WTC11 (cell line): ENCODE measurements around the gene PDE1A. TPM values are rescaled to one million over a fixed set of nuclear protein-coding genes. Genes with fewer than 3 reads are reported as not detected.

ENCODE experiments used
- ATAC-seq: fragments of 200-7000 bp; cut with Tn5 transposase; 2 replicates; pipeline ENCODE4 v1.10.0; 2021; ENCODE audit warnings: mild to moderate bottlenecking, moderate library complexity
- CTCF ChIA-PET: fragments of 300-600 bp; sonication (Branson Sonifier 250); formaldehyde crosslinking; loops from one replicate; lab custom pipeline; 2021; ENCODE audit warnings: antibody characterized with exemption; lab: Charles Lee
- POLR2A ChIA-PET: fragments of 350-600 bp; sonication (Branson Sonifier 250); formaldehyde crosslinking; loops from one replicate; lab custom pipeline; 2021; ENCODE audit warnings: antibody characterized with exemption; lab: Charles Lee
- DNase-seq: peaks from one replicate; pipeline ENCODE4 v3.0.0; 2021; ENCODE audit warnings: low spot score
- H3K27ac Mint-ChIP-seq: 2 replicates; pipeline ENCODE4 v1.8.0; 2021; ENCODE audit warnings: mixed read lengths
- H3K27me3 Mint-ChIP-seq: 2 replicates; pipeline ENCODE4 v1.8.0; 2021; ENCODE audit warnings: low read depth, mild to moderate bottlenecking, moderate library complexity, mixed read lengths
- H3K36me3 Mint-ChIP-seq: 2 replicates; pipeline ENCODE4 v1.8.0; 2021; ENCODE audit warnings: mixed read lengths
- H3K4me1 Mint-ChIP-seq: 2 replicates; pipeline ENCODE4 v1.8.0; 2022; ENCODE audit warnings: mixed read lengths
- H3K4me3 Mint-ChIP-seq: 2 replicates; pipeline ENCODE4 v1.8.0; 2021; ENCODE audit warnings: mild to moderate bottlenecking, moderate library complexity, mixed read lengths
- H3K9me3 Mint-ChIP-seq: 2 replicates; pipeline ENCODE4 v1.8.0; 2021; ENCODE audit warnings: mixed read lengths
- ATF3 ChIP-seq: sonication (generic); formaldehyde crosslinking; conservative IDR thresholded peaks from 2 replicates; pipeline ENCODE4 v1.8.1; 2022; ENCODE audit warnings: mild to moderate bottlenecking, missing genetic modification reagents
- CREM ChIP-seq: sonication (generic); formaldehyde crosslinking; IDR thresholded peaks from 2 replicates; pipeline ENCODE4 v1.8.1; 2022; ENCODE audit warnings: mild to moderate bottlenecking, missing genetic modification reagents, moderate library complexity
- GTF2I ChIP-seq: fragments of 250-450 bp; sonication (Bioruptor Pico); conservative IDR thresholded peaks from 2 replicates; pipeline ENCODE4 v1.4.0; 2021; ENCODE audit warnings: mild to moderate bottlenecking
- MYBL2 ChIP-seq: sonication (generic); formaldehyde crosslinking; IDR thresholded peaks from 2 replicates; pipeline ENCODE4 v1.8.1; 2023; ENCODE audit warnings: mild to moderate bottlenecking, moderate library complexity, missing genetic modification reagents
- NFE2L1 ChIP-seq: sonication (generic); formaldehyde crosslinking; IDR thresholded peaks from 2 replicates; pipeline ENCODE4 v1.8.1; 2023; ENCODE audit warnings: missing genetic modification reagents
- NFYB ChIP-seq: sonication (generic); formaldehyde crosslinking; conservative IDR thresholded peaks from 2 replicates; pipeline ENCODE4 v1.8.0; 2022; ENCODE audit warnings: low read depth, missing genetic modification reagents
- PRDM15 ChIP-seq: sonication (generic); formaldehyde crosslinking; IDR thresholded peaks from 2 replicates; pipeline ENCODE4 v1.8.0; 2022; ENCODE audit warnings: missing genetic modification reagents
- RORB ChIP-seq: fragments of 250-450 bp; sonication (Bioruptor Pico); IDR thresholded peaks from 2 replicates; pipeline ENCODE4 v1.9.0; 2021; ENCODE audit warnings: mild to moderate bottlenecking
- SP1 ChIP-seq: sonication (generic); formaldehyde crosslinking; conservative IDR thresholded peaks from 2 replicates; pipeline ENCODE4 v1.8.1; 2022; ENCODE audit warnings: missing genetic modification reagents
- TCF7 ChIP-seq: sonication (generic); formaldehyde crosslinking; IDR thresholded peaks from 2 replicates; pipeline ENCODE4 v1.8.0; 2022; ENCODE audit warnings: mild to moderate bottlenecking, low read depth, missing genetic modification reagents, moderate library complexity
- TEAD4 ChIP-seq: sonication (generic); formaldehyde crosslinking; IDR thresholded peaks from 2 replicates; pipeline ENCODE4 v1.8.0; 2022; ENCODE audit warnings: mild to moderate bottlenecking, missing genetic modification reagents
- TP53 ChIP-seq: sonication (generic); formaldehyde crosslinking; IDR thresholded peaks from 2 replicates; pipeline ENCODE4 v1.8.1; 2023; ENCODE audit warnings: mild to moderate bottlenecking, missing genetic modification reagents
- ZNF219 ChIP-seq: sonication (generic); formaldehyde crosslinking; IDR thresholded peaks from 2 replicates; pipeline ENCODE4 v1.8.0; 2023; ENCODE audit warnings: missing genetic modification reagents, mild to moderate bottlenecking, borderline replicate concordance
- total RNA-seq: library from RNA; stranded (reverse); gene quantifications from 3 replicates; pipeline ENCODE4 v1.2.3, GENCODE V29; 2021
- TF ChIP-seq, protein P1 (sequence below): sonication (generic); formaldehyde crosslinking; IDR thresholded peaks from 2 replicates; pipeline ENCODE4 v1.8.1; 2023; ENCODE audit warnings: mild to moderate bottlenecking, missing genetic modification reagents
- TF ChIP-seq, protein P2 (sequence below): sonication (generic); formaldehyde crosslinking; IDR thresholded peaks from 2 replicates; pipeline ENCODE4 v1.8.1; 2023; ENCODE audit warnings: mild to moderate bottlenecking, missing genetic modification reagents, moderate library complexity
- TF ChIP-seq, protein P3 (sequence below): sonication (generic); formaldehyde crosslinking; IDR thresholded peaks from 2 replicates; pipeline ENCODE4 v1.8.1; 2022; ENCODE audit warnings: low read depth, mild to moderate bottlenecking, moderate library complexity, missing genetic modification reagents, borderline replicate concordance
- TF ChIP-seq, protein P4 (sequence below): fragments of 250-450 bp; sonication (Bioruptor Pico); IDR thresholded peaks from 2 replicates; pipeline ENCODE4 v1.8.0; 2021; ENCODE audit warnings: mild to moderate bottlenecking

Gene PDE1A
- total RNA-seq, 1 experiment from 2014 or later = not detected

GRCh38 chr2:182463760-182464159 lies 36.9 kb upstream of the PDE1A start:
- POLR2A ChIA-PET = no interaction called here
- no peak overlapping the region for H3K4me3 Mint-ChIP-seq
- no peak overlapping the region for H3K27ac Mint-ChIP-seq
- no peak for ATAC-seq
- H3K9me3 Mint-ChIP-seq = peaks cover 7% of the 10 kb centered on the region; the same call in 1 of the 2 replicates
- H3K4me1 Mint-ChIP-seq = no peaks in the 10 kb centered on the region
- no peaks in the 10 kb centered on the region for H3K27me3 Mint-ChIP-seq
- no peak for TF ChIP-seq SP1 (CRISPR knock-in tag)
- no peak for TF ChIP-seq CREM (CRISPR knock-in tag)
- TF ChIP-seq, protein P1, sequence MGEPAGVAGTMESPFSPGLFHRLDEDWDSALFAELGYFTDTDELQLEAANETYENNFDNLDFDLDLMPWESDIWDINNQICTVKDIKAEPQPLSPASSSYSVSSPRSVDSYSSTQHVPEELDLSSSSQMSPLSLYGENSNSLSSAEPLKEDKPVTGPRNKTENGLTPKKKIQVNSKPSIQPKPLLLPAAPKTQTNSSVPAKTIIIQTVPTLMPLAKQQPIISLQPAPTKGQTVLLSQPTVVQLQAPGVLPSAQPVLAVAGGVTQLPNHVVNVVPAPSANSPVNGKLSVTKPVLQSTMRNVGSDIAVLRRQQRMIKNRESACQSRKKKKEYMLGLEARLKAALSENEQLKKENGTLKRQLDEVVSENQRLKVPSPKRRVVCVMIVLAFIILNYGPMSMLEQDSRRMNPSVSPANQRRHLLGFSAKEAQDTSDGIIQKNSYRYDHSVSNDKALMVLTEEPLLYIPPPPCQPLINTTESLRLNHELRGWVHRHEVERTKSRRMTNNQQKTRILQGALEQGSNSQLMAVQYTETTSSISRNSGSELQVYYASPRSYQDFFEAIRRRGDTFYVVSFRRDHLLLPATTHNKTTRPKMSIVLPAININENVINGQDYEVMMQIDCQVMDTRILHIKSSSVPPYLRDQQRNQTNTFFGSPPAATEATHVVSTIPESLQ (CRISPR knock-in tag) = no peak
- TF ChIP-seq ZNF219 (CRISPR knock-in tag) = no peak
- TF ChIP-seq MYBL2 (CRISPR knock-in tag) = no peak
- no peak for TF ChIP-seq PRDM15
- no peak for TF ChIP-seq GTF2I
- no peak for TF ChIP-seq ATF3 (CRISPR knock-in tag)
- H3K36me3 Mint-ChIP-seq = no peaks in the 10 kb centered on the region
- DNase-seq = no peak
- CTCF ChIA-PET = interaction anchor here (1.5 kb wide), 1 partner anchor 185 kb away, joined by 4 read pairs; no protein-coding TSS in a partner anchor

DNA sequence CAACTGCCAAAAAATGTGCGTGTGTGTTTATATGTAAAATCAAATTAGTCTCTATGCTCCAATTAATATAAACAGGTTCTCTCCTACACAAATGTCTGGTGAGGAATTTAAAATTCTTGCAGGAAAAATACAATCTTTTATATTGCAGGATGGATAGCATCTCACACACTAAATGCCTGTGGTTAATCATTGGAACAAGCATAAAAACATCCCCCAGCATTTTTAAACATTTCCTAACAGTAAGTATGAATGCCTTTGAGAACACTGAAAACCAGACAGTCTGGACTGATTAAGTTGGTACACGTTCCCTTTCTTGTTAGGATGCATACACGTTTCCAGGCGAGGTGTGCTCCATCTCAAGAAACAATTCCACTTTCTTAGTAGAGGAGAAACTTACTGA lies 29.9 kb upstream of the PDE1A start:
- POLR2A ChIA-PET = no interaction called here
- H3K27ac Mint-ChIP-seq = no peak overlapping the region
- H3K4me1 Mint-ChIP-seq = 0 out of 2 replicates have a peak, but pooled peaks cover 3% of the 10 kb centered on the region
- H3K27me3 Mint-ChIP-seq = no peaks in the 10 kb centered on the region
- ATAC-seq (no peak), DNase-seq (no peak)
- TF ChIP-seq, protein P2, sequence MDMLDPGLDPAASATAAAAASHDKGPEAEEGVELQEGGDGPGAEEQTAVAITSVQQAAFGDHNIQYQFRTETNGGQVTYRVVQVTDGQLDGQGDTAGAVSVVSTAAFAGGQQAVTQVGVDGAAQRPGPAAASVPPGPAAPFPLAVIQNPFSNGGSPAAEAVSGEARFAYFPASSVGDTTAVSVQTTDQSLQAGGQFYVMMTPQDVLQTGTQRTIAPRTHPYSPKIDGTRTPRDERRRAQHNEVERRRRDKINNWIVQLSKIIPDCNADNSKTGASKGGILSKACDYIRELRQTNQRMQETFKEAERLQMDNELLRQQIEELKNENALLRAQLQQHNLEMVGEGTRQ (CRISPR knock-in tag) = no peak
- TF ChIP-seq TP53 (CRISPR knock-in tag) (no peak), TEAD4 (no peak), NFYB (CRISPR knock-in tag) (no peak), MYBL2 (CRISPR knock-in tag) (no peak), RORB (no peak), TCF7 (CRISPR knock-in tag) (no peak), NFE2L1 (no peak)
- TF ChIP-seq, protein P3, sequence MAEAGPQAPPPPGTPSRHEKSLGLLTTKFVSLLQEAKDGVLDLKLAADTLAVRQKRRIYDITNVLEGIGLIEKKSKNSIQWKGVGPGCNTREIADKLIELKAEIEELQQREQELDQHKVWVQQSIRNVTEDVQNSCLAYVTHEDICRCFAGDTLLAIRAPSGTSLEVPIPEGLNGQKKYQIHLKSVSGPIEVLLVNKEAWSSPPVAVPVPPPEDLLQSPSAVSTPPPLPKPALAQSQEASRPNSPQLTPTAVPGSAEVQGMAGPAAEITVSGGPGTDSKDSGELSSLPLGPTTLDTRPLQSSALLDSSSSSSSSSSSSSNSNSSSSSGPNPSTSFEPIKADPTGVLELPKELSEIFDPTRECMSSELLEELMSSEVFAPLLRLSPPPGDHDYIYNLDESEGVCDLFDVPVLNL = no peak
- TF ChIP-seq, protein P4, sequence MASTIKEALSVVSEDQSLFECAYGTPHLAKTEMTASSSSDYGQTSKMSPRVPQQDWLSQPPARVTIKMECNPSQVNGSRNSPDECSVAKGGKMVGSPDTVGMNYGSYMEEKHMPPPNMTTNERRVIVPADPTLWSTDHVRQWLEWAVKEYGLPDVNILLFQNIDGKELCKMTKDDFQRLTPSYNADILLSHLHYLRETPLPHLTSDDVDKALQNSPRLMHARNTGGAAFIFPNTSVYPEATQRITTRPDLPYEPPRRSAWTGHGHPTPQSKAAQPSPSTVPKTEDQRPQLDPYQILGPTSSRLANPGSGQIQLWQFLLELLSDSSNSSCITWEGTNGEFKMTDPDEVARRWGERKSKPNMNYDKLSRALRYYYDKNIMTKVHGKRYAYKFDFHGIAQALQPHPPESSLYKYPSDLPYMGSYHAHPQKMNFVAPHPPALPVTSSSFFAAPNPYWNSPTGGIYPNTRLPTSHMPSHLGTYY (CRISPR knock-in tag) = no peak
- no peaks in the 10 kb centered on the region for H3K9me3 Mint-ChIP-seq
- H3K4me3 Mint-ChIP-seq = no peak overlapping the region
- H3K36me3 Mint-ChIP-seq = no peaks in the 10 kb centered on the region
- CTCF ChIA-PET = no interaction called here
